HG03066 (cell line): Measurements from ENCODE around the gene ASCC3.
"Not testable (repeated sequence)": the region's sequence is repeated elsewhere in the genome, so short reads cannot be mapped to it uniquely, and the experiment has no call there.

Source experiments
- ATAC-seq: cut with Tn5 transposase; IDR thresholded peaks from one replicate; pipeline ENCODE4 v1.9.1; 2021; ENCODE audit warnings: low read depth; ENCODE audit not compliant: unreplicated experiment

The ASCC3 gene

GRCh38 chr6:100670056-100670455, 211.1 kb downstream of the ASCC3 start:
- ATAC-seq = no peak

- ATAC-seq = peak; percentile 99
Measured at GRCh38 chr6:100665041-100665380, 216.1 kb downstream of the ASCC3 start.

- peak; percentile 21 for ATAC-seq
Measured at GRCh38 chr6:100664274-100665040, 216.7 kb downstream of the ASCC3 start.

- no peak for ATAC-seq
Measured at GRCh38 chr6:100663219-100663863, 217.8 kb downstream of the ASCC3 start.

- no peak for ATAC-seq
Measured at GRCh38 chr6:100662264-100662663, 218.9 kb downstream of the ASCC3 start.

- ATAC-seq = no peak
Measured at GRCh38 chr6:100658486-100658885, 222.6 kb downstream of the ASCC3 start.

- ATAC-seq = no peak
Measured at GRCh38 chr6:100657678-100658330, 223.3 kb downstream of the ASCC3 start.

- not testable (repeated sequence) for ATAC-seq
Measured at GRCh38 chr6:100641147-100641546, 240.0 kb downstream of the ASCC3 start.

- ATAC-seq = no peak
Measured at GRCh38 chr6:100633096-100633777, 247.9 kb downstream of the ASCC3 start.

- no peak for ATAC-seq
Measured at GRCh38 chr6:100630536-100630935, 250.6 kb downstream of the ASCC3 start.

GRCh38 chr6:100627911-100628758, 253.0 kb downstream of the ASCC3 start:
- no peak for ATAC-seq

- ATAC-seq = no peak
Measured at GRCh38 chr6:100626721-100627120, 254.4 kb downstream of the ASCC3 start.

GRCh38 chr6:100622907-100623692, 258.0 kb downstream of the ASCC3 start:
- ATAC-seq = no peak

GRCh38 chr6:100620085-100620840, 260.9 kb downstream of the ASCC3 start:
- no peak for ATAC-seq

- no peak for ATAC-seq
Measured at GRCh38 chr6:100618351-100618671, 262.8 kb downstream of the ASCC3 start.

- ATAC-seq = no peak
Measured at GRCh38 chr6:100617633-100618350, 263.3 kb downstream of the ASCC3 start.

GRCh38 chr6:100614933-100615332, 266.2 kb downstream of the ASCC3 start:
- ATAC-seq = no peak

- no peak for ATAC-seq
Measured at GRCh38 chr6:100614386-100614785, 266.7 kb downstream of the ASCC3 start.
